CD4-positive, alpha-beta T cell treated with Interleukin-15 for 1 hour (primary cell): ENCODE measurements around the gene FGD2.
"Not testable (repeated sequence)": the region's sequence is repeated elsewhere in the genome, so short reads cannot be mapped to it uniquely, and the experiment has no call there.

ENCODE experiments used
- DNase-seq: peaks from one replicate; pipeline ENCODE4 v3.0.0-alpha.2; 2020

The FGD2 gene

DNA sequence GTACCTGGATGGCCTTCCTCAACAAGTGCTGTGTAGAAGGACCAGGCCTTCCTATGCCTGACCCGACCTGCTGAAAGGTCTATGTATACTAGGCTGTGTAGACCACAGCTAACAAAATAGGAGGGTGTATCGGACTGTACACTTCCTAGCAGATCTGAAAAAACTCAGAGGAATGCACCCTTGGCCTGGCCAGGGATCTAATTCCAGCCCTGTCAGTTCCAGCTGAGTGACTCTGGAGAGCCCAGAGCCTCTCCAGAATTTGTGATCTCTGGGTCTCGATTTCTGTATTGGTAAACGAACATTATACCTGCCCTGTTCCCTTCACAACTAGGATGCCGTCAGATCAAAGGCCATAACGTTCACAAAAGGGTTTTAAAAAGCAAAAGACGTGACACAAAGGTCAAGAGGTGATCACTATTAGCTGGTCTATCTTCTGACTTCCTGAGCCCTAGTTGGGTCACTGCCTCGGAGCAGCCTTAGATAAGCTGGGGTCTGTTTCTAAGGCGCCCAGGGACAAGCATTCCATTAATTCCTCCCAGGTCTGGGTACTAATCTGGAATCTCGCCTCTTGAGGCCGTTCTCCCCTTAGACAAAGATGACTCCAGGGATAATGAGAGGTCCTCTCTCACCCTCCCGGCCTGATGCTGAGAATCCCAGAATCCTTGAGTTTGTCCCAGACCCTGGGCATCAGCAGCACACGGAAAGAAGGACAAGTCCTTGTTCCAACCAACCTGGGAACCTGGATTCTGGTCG, 33.4 kb upstream of the FGD2 start:
- no peak for DNase-seq

GRCh38 chr6:36973190-36973589, 32.3 kb upstream of the FGD2 start:
- no peak for DNase-seq

- no peak for DNase-seq
These were observed 31.8 kb upstream of the FGD2 start for GRCh38 chr6:36973647-36974046.

- DNase-seq, result no peak
These were observed 30.0 kb upstream of the FGD2 start for GRCh38 chr6:36975231-36976006.

GRCh38 chr6:36976007-36976264, 29.5 kb upstream of the FGD2 start:
- no peak for DNase-seq

DNA sequence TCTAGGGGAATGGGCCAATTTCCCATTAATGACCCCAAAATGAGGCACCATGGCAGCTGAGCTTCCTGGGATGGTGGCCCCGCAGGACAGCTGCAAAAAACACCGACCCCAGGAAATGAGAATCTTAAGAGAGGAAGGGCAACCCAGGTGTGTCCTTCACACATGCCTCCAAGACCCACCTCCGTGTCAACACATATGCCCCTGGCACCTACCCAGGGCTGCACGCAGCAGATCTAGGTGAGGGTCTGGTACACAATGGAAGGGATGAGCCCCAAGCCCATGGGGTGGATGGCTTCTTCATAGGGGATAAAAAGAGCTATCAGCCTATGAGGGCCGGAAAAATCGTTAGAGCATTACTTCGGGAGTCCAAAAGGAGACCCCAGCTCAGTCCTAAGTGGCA, 28.9 kb upstream of the FGD2 start:
- no peak for DNase-seq

DNA sequence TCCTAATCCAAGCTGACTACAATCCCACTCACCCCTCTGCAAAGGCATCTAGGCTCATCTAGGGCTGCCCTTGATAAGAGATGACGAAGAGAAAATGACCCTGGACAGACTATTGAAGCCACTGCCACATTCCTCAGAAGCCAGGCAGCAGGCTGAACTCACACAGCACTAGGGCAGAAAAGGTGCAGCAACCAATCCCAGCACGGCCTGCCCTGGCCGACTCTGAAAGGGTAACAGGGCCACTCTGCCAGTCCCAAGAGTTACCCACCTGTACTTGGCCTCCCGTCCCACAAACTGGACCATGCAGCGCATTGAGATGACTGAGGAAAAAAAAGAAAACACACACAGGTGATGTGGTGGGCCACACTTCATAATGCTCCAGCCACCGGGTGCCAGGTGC, 28.5 kb upstream of the FGD2 start:
- DNase-seq, result no peak

DNA sequence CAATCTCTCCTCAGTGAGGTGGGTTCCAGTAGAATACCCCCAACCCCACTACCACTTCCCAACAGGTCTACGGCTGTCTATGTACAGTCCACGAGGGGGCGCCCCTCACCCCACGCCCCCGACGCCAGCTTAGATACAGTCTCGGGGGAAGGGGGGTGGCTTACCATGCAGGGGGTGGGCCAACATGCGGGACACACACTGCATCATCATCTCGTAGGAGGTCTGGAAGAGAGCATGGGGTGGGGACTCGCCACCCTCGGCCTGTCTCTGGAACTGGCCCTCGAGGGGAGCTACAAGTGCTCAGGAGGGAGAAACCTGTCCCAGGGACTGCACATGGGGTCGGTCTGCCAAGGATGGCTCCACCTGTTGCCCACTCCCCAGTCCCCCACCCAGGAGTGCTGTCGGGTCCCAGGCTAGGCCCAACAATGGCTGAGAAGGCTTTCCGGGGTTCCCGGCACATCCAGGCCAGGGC, 27.9 kb upstream of the FGD2 start:
- DNase-seq, result no peak

GRCh38 chr6:36978421-36979346, 26.8 kb upstream of the FGD2 start:
- no peak for DNase-seq

GRCh38 chr6:36979347-36979742, 26.1 kb upstream of the FGD2 start:
- peak; percentile 33 for DNase-seq

DNA sequence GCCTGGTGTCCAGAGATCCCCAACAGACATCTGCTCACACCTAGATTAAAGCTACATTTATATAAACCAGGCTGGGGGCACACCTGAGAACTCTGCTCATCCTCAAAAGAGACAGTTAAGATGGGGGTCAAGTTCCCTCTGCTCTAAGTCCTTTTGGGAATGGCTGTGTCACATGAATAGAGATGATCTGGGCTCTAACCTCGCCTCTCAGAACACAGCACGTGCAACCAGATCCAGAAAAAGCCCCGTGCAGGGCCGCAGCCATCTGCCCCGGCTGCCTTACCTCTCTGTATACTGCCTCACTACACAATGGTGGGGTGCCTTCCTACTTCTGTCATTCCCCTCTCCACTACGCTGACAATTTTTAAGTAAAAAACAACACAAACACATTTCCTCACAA, 25.3 kb upstream of the FGD2 start:
- DNase-seq, result no peak

- DNase-seq, result no peak
These were observed 24.4 kb upstream of the FGD2 start for GRCh38 chr6:36980876-36981619.

DNA sequence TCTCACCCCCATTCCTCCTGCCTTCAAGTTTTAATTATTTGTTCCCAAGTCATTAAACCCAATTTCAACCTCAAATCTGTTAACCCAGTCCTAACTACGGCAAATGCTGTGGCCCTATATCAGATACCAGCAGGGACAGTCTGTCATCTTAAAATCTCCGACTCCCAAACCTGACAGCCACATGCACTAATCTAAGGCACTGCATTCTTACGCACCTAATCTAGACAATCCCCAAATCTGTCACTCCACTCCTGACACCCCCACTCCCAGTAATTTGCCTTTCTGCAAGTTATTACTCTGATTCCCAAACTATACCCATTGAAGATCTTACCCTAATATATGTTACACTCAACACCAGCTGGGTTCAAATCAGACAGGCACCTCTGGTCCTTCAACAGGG, 21.9 kb upstream of the FGD2 start:
- no peak for DNase-seq

DNA sequence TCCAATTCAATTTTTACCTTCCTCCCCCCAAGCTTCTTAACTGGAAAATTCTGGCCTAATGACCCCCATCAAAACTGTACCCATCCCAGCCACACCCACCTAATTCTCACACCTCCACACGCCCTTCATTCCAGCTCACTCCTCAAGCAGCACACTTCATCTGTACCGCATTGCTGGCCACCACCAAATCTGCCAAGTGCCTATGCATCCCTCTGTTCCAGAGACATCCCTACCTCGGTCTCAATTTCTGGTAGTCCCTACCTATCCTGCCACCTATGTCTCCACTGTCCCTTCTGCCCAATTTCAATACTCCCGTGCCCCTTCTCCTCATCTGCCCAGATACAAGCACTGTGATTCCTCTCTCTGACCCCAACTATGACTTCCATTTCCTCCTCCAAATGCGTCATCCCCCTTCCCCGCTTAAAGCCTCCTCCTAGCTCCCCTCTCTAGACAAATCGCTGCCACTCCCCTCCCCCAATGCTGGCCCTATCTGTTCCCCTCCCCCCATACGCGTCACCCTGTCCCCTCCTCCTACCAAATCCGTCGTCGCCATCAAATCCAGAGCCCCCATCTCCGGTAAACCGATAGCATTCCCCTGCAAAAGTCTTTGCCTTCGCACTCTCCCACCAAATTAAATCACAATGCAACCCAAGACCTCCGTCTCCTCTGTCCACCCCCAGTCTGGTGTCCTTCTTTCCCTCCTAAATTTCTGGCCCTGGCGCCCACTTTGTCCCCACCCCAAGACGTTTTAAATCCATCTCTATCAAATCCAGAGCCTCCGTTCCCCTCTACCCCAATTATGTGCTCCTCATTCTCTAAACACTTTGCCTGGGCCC, 20.7 kb upstream of the FGD2 start:
- DNase-seq, result peak; percentile 82

DNA sequence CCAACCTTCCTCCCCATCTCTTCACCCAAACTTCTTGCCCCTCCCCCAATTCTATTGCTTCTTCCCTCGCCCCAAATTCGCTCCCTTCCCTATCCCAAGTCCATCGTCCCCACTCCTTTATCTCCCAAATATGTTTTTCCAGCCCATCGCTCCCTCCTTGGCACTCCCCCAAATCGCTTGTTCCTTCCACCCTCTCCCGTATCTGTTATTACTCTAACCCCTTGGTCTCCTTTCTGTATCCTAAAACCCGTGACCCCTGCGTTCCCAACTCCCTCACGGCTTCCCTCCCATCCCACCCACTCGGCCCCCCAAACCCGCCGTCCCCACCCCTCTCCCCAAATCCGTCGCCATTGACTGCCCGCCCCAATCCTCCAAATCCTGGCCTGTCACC, 20.0 kb upstream of the FGD2 start:
- DNase-seq, result no peak

- peak; percentile 86 for DNase-seq
These were observed 19.4 kb upstream of the FGD2 start, which contains the start of gene MTCH1 for GRCh38 chr6:36985808-36986703. TSS of gene MTCH1 (minus strand) at chr6:36986196. CDS start at chr6:36986173, 23 bp downstream.

DNA sequence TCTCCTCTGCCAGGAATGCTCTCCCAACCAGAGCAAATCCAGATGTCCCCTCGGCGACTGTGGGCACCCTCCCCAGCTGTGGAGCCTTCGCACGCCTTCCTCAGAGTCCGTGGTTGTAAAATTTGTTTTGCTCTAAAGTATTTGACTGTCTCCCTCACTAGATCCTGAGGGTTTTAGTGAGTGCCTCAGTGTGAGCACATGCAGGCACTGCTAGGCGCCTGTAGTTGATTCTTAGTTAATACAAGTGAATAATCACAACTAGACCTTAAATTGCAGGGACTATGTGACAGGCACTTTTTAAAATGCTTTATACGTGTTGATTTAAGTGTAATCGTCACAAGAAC, 18.8 kb upstream of the FGD2 start:
- DNase-seq, result no peak

DNA sequence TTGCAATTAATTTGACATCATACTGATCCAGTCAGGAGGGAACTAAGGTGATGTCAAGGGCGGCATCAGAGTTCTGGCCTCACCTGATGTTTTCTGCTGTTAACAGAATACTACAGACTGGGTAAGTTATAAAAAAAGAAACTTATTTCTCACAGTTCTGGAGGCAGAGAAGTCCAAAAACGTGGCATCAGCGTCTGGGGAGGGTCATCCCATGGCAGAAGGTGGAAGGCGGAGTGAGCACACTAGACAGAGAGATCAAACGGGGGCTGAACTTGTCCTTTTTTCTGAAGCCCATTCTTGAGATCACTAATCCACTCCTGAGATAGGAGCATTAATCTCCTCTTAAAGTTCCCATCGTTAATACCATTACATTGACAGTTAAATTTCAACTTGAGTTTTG, 16.2 kb upstream of the FGD2 start:
- no peak for DNase-seq

- not testable (repeated sequence) for DNase-seq
These were observed 15.1 kb upstream of the FGD2 start for GRCh38 chr6:36990401-36990800.

DNA sequence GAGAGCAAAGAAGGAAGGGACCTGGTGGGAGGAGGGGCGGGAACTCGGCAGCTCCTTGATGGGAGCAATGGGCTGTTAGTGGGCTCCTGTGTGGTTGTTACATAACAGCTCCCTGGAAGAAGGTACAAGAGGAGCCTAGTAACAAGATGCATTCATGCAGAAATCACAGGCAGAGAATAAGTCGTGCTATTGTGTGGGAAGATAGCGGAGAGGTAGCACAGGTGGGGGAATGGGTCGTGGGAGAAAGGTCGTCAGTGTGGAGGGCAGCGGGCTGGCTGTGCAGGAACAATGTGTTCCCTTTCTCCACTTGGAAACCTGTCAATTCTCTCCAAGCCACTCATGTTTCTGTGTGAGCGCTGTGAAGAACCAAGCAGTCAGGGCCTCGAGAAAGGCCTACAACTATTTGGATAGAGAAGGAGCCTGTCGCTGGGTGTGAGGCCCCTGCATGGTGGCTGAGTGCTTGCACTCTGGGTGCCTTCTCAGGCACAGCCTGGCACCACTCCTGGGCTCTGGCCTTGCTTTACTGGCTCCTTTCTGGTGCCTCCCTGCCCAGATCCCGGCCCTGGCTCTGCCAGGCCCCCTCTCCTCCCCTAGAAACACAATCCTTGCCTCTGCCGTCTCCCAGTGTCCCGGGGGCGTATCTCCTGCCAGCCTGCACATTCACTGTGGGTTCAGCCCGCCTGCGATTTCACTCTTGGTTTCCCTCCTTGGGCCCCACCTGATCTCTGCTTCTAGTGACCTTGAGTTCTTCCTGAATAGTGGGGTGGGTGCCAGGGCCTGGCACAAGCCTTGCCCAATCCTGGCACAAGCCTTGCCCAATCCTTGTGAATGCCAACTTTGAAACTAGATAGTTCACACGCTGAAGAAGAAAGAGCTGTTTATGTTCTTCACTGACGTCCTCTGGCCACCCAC, 7.4 kb upstream of the FGD2 start:
- DNase-seq, result no peak
